Fibroblast of lung (primary cell): ENCODE results near the gene IP6K1. TPM values are rescaled to one million over a fixed set of nuclear protein-coding genes. Genes with fewer than 3 reads are reported as not detected.

Experiments
- DNase-seq, 2 donors: peaks; one replicate each; pipeline versions ENCODE4 v3.0.0 to v3.0.0-alpha.2; 2010; ENCODE audit warnings: low read depth in 2 of 2
- H2AFZ ChIP-seq: 2 replicates; pipeline ENCODE4 v1.5.1; 2012; ENCODE audit warnings: low read length, control low read depth, inconsistent platforms
- H3K27ac ChIP-seq: 2 replicates; pipeline ENCODE4 v1.5.1; 2011; ENCODE audit warnings: low read length, control low read depth; ENCODE audit not compliant: insufficient read depth
- H3K27me3 ChIP-seq: 2 replicates; pipeline ENCODE4 v1.5.1; 2011; ENCODE audit warnings: mild to moderate bottlenecking, low read length; ENCODE audit not compliant: control insufficient read depth, insufficient read depth
- H3K36me3 ChIP-seq: 2 replicates; pipeline ENCODE4 v1.5.1; 2011; ENCODE audit warnings: low read length; ENCODE audit not compliant: control insufficient read depth, insufficient read depth
- H3K4me1 ChIP-seq: 2 replicates; pipeline ENCODE4 v1.5.1; 2011; ENCODE audit warnings: low read length; ENCODE audit not compliant: control insufficient read depth, insufficient read depth; ENCODE audit errors: extremely low read depth
- H3K4me2 ChIP-seq: 2 replicates; pipeline ENCODE4 v1.5.1; 2011; ENCODE audit warnings: low read length, control low read depth; ENCODE audit not compliant: insufficient read depth; ENCODE audit errors: extremely low read depth
- H3K4me3 ChIP-seq, 4 experiments: fragments of 200-600 bp in 1 of 4; sonication (generic) in 1 of 4; replicated peaks in 1 of 4; 2 replicates each; pipeline ENCODE4 v1.5.1; 2011 to 2016; ENCODE audit warnings: low read length in 4 of 4, low read depth in 3 of 4, mild to moderate bottlenecking in 3 of 4, control low read depth in 2 of 4, inconsistent platforms in 1 of 4, mixed read lengths in 1 of 4; ENCODE audit not compliant: insufficient read depth in 1 of 4; ENCODE audit errors: control extremely low read depth in 1 of 4
- H3K79me2 ChIP-seq: 2 replicates; pipeline ENCODE4 v1.5.1; 2012; ENCODE audit warnings: mild to moderate bottlenecking, low read length, inconsistent platforms; ENCODE audit not compliant: control insufficient read depth, insufficient read depth
- H3K9ac ChIP-seq: 2 replicates; pipeline ENCODE4 v1.5.1; 2011; ENCODE audit warnings: mild to moderate bottlenecking, low read length, control low read depth; ENCODE audit not compliant: insufficient read depth
- H3K9me3 ChIP-seq: 2 replicates; pipeline ENCODE4 v1.5.1; 2012; ENCODE audit warnings: low read depth, low read length; ENCODE audit not compliant: control insufficient read depth, insufficient read depth
- H4K20me1 ChIP-seq: 2 replicates; pipeline ENCODE4 v1.5.1; 2011; ENCODE audit warnings: low read length; ENCODE audit not compliant: control insufficient read depth, insufficient read depth; ENCODE audit errors: extremely low read depth
- EZH2 ChIP-seq: IDR thresholded peaks from 2 replicates; pipeline ENCODE4 v1.5.1; 2012; ENCODE audit warnings: low read length, control low read depth, mild to moderate bottlenecking; ENCODE audit errors: missing control alignments
- polyA plus RNA-seq, 2 donors: library from polyadenylated mRNA; depleted of rRNA in 1 of 2; stranded (reverse) in 1 of 2; unstranded in 1 of 2; fragments of >200 nt; gene quantifications; 2 replicates each; pipeline ENCODE4 v1.2.1, GENCODE V29; 2011 to 2012; ENCODE audit warnings: missing spikeins in 1 of 2
- total RNA-seq: library from RNA; depleted of rRNA; stranded (reverse); fragments of >200 nt; gene quantifications from 2 replicates; pipeline ENCODE4 v1.2.1, GENCODE V29; 2014
- TF ChIP-seq, protein P1 (sequence below), 2 donors: IDR thresholded peaks in 1 of 2; conservative IDR thresholded peaks in 1 of 2; 1 replicate in 1 of 2; 2 replicates in 1 of 2; pipeline ENCODE4 v1.5.1; 2011 to 2012; ENCODE audit warnings: low read length in 2 of 2, control low read depth in 1 of 2, inconsistent platforms in 1 of 2, low read depth in 1 of 2, mild to moderate bottlenecking in 1 of 2

IP6K1 gene
- total and polyA plus RNA-seq, 2 donors (not counting 1 experiment from before 2014, with no cell fraction given): 30.2 to 45.4 TPM

DNA sequence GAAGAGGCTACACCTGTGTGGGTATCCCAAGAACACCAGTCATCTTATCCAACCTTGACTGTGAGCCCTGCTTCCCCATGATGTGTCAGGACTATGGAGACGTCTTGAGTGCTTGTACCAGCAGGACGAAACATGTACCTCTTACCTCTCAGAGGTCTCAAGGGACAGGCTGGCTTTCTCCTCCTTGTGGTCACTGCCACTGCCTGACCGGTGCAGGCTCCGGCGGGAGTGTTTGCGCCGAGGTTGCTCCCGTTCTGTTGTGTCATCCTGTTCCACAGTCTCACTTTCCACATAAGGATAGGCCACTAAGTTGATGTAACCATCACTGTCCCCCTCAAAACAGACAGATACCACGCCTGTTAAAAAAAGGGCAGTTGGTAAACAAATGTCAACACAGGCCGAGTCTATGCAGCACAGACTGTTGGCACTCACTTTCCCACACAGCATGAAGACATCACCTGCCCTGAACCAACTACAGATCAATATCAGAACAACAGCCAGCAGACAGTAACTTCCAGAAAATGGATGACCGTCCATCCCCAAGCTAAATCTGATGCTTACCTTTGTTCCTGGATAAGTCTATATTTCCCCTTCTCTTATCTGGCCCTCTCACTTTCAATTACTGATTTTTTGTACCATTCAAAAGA is 48.2 kb downstream of the IP6K1 start:
- no peak overlapping the region for H3K4me2 ChIP-seq
- no peaks in the 10 kb centered on the region for H3K27me3 ChIP-seq
- no peak overlapping the region for H3K4me3 ChIP-seq
- no peak overlapping the region for H3K9ac ChIP-seq
- H4K20me1 ChIP-seq: no peaks in the 10 kb centered on the region
- DNase-seq: no peak
- TF ChIP-seq EZH2: no peak
- TF ChIP-seq, protein P1, sequence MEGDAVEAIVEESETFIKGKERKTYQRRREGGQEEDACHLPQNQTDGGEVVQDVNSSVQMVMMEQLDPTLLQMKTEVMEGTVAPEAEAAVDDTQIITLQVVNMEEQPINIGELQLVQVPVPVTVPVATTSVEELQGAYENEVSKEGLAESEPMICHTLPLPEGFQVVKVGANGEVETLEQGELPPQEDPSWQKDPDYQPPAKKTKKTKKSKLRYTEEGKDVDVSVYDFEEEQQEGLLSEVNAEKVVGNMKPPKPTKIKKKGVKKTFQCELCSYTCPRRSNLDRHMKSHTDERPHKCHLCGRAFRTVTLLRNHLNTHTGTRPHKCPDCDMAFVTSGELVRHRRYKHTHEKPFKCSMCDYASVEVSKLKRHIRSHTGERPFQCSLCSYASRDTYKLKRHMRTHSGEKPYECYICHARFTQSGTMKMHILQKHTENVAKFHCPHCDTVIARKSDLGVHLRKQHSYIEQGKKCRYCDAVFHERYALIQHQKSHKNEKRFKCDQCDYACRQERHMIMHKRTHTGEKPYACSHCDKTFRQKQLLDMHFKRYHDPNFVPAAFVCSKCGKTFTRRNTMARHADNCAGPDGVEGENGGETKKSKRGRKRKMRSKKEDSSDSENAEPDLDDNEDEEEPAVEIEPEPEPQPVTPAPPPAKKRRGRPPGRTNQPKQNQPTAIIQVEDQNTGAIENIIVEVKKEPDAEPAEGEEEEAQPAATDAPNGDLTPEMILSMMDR (conservative IDR thresholded peaks at IDR 0.05 in 1 of 2, IDR thresholded peaks at IDR 0.05 in 1 of 2; ENCODE audit: low read depth in 1 of 2, low read length in 2 of 2): no peak
- no peaks in the 10 kb centered on the region for H3K4me1 ChIP-seq
- H3K9me3 ChIP-seq: no peaks in the 10 kb centered on the region
- H2AFZ ChIP-seq: no peak overlapping the region
- peaks cover 1% of the 10 kb centered on the region for H3K79me2 ChIP-seq
- H3K36me3 ChIP-seq: peaks cover 18% of the 10 kb centered on the region
- H3K27ac ChIP-seq: no peak overlapping the region

DNA sequence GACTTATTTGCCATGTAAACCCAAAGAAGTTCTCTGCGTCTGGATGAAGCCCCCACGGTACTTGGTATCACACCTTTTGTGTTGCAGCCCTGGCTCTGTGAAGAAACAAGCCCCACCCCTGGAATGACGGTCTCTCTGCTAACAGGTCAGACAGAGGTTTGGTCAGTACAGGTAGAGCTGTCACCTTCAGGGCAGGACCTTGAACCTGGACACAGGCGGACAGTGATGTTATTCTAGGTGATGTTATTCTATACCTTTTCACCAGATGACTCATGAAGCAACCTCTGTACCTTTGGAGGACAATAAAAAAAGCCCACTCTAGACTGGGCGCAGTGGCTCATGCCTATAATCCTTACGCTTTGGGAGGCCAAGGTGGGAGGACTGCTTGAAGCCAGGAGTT is 51.6 kb downstream of the IP6K1 start:
- no peak overlapping the region for H3K4me3 ChIP-seq
- peaks cover 1% of the 10 kb centered on the region for H3K79me2 ChIP-seq
- no peak for TF ChIP-seq EZH2
- TF ChIP-seq, protein P1 (conservative IDR thresholded peaks at IDR 0.05 in 1 of 2, IDR thresholded peaks at IDR 0.05 in 1 of 2; ENCODE audit: low read depth in 1 of 2, low read length in 2 of 2): no peak
- H4K20me1 ChIP-seq: no peaks in the 10 kb centered on the region
- DNase-seq: no peak
- H2AFZ ChIP-seq: no peak overlapping the region
- H3K4me2 ChIP-seq: no peak overlapping the region
- no peak overlapping the region for H3K9ac ChIP-seq
- H3K27ac ChIP-seq: no peak overlapping the region
- peaks cover 27% of the 10 kb centered on the region for H3K36me3 ChIP-seq
- no peaks in the 10 kb centered on the region for H3K4me1 ChIP-seq
- H3K9me3 ChIP-seq: no peaks in the 10 kb centered on the region
- H3K27me3 ChIP-seq: no peaks in the 10 kb centered on the region

DNA sequence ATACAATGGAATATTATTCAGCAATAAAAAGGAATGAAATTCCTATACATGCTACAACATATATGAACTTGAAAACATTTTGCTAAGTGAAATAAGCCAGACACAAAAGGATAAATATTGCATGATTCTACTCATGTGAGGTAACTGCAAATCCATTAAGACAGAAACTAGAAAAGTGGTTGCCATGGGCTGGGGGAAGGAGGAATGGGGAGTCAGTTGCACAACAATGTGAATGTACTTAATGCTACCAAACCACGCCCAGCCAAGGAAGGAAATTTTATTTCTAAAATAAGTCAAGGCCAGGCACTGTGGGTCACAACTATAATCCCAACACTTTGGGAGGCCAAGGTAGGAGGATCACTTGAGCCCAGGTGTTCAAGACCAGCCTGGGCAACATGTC is 52.8 kb downstream of the IP6K1 start:
- H3K9ac ChIP-seq: no peak overlapping the region
- H2AFZ ChIP-seq: no peak overlapping the region
- TF ChIP-seq EZH2: no peak
- TF ChIP-seq, protein P1 (conservative IDR thresholded peaks at IDR 0.05 in 1 of 2, IDR thresholded peaks at IDR 0.05 in 1 of 2; ENCODE audit: low read depth in 1 of 2, low read length in 2 of 2): no peak
- no peaks in the 10 kb centered on the region for H3K9me3 ChIP-seq
- no peaks in the 10 kb centered on the region for H4K20me1 ChIP-seq
- H3K27me3 ChIP-seq: no peaks in the 10 kb centered on the region
- H3K27ac ChIP-seq: no peak overlapping the region
- H3K36me3 ChIP-seq: peaks cover 24% of the 10 kb centered on the region
- H3K4me1 ChIP-seq: no peaks in the 10 kb centered on the region
- no peak overlapping the region for H3K4me3 ChIP-seq
- H3K79me2 ChIP-seq: no peaks in the 10 kb centered on the region
- DNase-seq: no peak
- no peak overlapping the region for H3K4me2 ChIP-seq
